Neural crest cell (in vitro differentiated cells): ENCODE measurements around the gene URB1. TPM values are rescaled to one million over a fixed set of nuclear protein-coding genes. Genes with fewer than 3 reads are reported as not detected.
A peak's percentile ranks its signal among the peaks of the same experiment; 100 is the strongest.

Experiments
- DNase-seq: peaks from one replicate; pipeline ENCODE4 v3.0.0; 2021; ENCODE audit warnings: low read depth, mixed read lengths, low spot score
- H3K27ac Mint-ChIP-seq: one replicate; pipeline ENCODE4 v1.8.0; 2021; ENCODE audit warnings: mild to moderate bottlenecking, mixed read lengths; ENCODE audit not compliant: unreplicated experiment
- H3K27me3 Mint-ChIP-seq: 2 replicates; pipeline ENCODE4 v1.8.0; 2021; ENCODE audit warnings: low read depth, mild to moderate bottlenecking, mixed read lengths
- H3K36me3 Mint-ChIP-seq: 2 replicates; pipeline ENCODE4 v1.8.0; 2021; ENCODE audit warnings: low read depth, mild to moderate bottlenecking, mixed read lengths
- H3K4me1 Mint-ChIP-seq: 2 replicates; pipeline ENCODE4 v1.8.0; 2021; ENCODE audit warnings: mixed read lengths
- H3K4me3 Mint-ChIP-seq: one replicate; pipeline ENCODE4 v1.8.0; 2021; ENCODE audit warnings: mild to moderate bottlenecking, mixed read lengths
- H3K9me3 Mint-ChIP-seq: 2 replicates; pipeline ENCODE4 v1.8.0; 2021; ENCODE audit warnings: mixed read lengths
- CTCF ChIP-seq: fragments of 200-600 bp; sonication (generic); conservative IDR thresholded peaks from 2 replicates; pipeline ENCODE4 v1.5.0; 2021; ENCODE audit warnings: antibody characterized with exemption, mild to moderate bottlenecking
- total RNA-seq: library from RNA; stranded (reverse); gene quantifications from 2 replicates; pipeline ENCODE4 v1.2.1, GENCODE V29; 2021

URB1 gene
- total RNA-seq, 1 donor from 2014 or later = 23.1 TPM

DNA sequence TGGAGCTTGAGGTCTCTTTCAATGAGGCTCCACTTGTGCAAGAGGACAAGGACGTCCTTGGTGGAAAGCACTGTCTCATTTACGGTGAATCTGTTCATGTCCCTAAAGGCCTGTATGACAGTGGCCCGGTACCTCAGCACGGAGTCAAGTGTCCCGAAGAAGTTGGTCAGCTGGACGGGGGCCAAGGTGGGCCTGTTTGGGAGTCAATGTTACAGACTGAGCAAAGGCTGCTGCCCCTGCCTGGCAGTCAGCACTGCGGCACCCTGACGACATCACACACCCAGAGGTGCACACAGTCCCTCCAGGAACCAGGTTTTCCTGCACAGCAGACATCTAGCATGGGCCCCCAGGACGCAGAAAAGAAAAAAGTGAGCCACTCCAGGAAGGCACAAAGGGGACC, 75.1 kb downstream of the URB1 start:
- H3K36me3 Mint-ChIP-seq = no peaks in the 10 kb centered on the region
- H3K27me3 Mint-ChIP-seq = no peaks in the 10 kb centered on the region
- H3K4me1 Mint-ChIP-seq = no peaks in the 10 kb centered on the region
- H3K4me3 Mint-ChIP-seq = no peak overlapping the region
- no peaks in the 10 kb centered on the region for H3K9me3 Mint-ChIP-seq
- TF ChIP-seq CTCF = no peak
- no peak for DNase-seq
- H3K27ac Mint-ChIP-seq = no peak overlapping the region

DNA sequence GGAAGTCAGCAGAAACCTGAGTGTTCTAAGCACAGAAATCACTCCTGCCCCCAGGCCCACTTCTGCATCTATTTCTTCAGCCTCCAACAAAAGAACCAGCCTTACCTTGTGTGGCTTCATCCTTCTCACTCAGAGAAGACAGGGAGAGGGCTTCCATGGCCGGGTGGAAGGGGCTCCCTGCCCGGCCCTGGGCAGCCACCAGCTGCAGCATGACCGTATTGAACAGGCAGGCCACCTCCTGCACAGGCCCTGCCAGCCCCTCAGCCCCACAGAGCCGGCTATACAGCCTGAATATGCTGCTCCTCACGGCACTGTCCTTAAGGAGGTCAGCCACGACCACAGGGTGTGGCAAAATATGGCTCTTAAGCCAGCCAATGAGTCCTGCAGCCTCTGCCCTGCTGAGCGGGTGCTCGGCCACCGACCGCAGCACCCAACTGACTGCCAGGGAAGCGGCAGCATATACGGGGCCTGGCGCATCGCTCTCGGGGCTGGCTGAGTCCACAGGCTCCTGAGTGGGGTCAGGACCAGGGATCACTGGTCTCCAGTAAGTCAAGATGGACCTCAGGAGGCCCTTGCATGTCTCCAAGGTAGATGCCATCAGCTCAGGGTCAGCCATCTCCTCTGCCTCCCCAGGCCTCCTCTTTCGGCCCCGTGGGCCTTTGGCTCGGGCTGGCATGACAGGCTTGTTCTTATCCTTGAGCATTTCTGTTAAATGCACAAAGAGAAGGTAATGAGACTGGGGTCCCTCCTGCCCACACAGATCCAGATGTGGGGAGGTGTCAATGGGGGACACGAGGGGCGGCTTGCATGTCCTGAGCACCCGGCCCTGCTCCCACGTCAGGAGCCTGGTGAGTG, 76.2 kb downstream of the URB1 start:
- no peak overlapping the region for H3K4me3 Mint-ChIP-seq
- no peak for DNase-seq
- no peaks in the 10 kb centered on the region for H3K27me3 Mint-ChIP-seq
- H3K36me3 Mint-ChIP-seq = no peaks in the 10 kb centered on the region
- no peak for TF ChIP-seq CTCF
- H3K9me3 Mint-ChIP-seq = no peaks in the 10 kb centered on the region
- no peaks in the 10 kb centered on the region for H3K4me1 Mint-ChIP-seq
- no peak overlapping the region for H3K27ac Mint-ChIP-seq

GRCh38 chr21:32315511-32316281, 77.1 kb downstream of the URB1 start:
- DNase-seq = no peak
- H3K27me3 Mint-ChIP-seq = no peaks in the 10 kb centered on the region
- no peaks in the 10 kb centered on the region for H3K36me3 Mint-ChIP-seq
- no peaks in the 10 kb centered on the region for H3K9me3 Mint-ChIP-seq
- H3K27ac Mint-ChIP-seq = no peak overlapping the region
- TF ChIP-seq CTCF = no peak
- peaks cover 4% of the 10 kb centered on the region for H3K4me1 Mint-ChIP-seq
- no peak overlapping the region for H3K4me3 Mint-ChIP-seq

DNA sequence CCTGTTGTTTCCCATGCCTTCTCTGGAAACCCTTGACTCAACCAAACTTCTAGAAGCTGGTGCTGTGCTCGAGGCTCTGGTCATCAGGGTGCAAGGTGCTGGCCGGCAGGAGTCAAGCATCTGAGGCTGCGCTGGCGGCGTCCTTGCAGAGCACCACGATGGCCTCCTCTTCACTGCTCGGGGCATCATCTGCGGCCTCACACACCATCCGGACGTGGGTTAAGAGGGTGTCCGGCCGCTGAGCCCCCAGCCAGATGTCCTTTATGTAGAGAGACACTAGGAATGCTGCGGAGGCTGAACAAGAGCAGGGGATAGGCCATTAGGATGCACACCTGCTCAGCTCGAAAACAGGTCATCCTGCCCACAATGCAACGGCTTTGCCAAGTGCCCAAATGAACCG, 78.0 kb downstream of the URB1 start:
- H3K27me3 Mint-ChIP-seq = no peaks in the 10 kb centered on the region
- no peak overlapping the region for H3K27ac Mint-ChIP-seq
- TF ChIP-seq CTCF = no peak
- H3K9me3 Mint-ChIP-seq = no peaks in the 10 kb centered on the region
- H3K4me3 Mint-ChIP-seq = no peak overlapping the region
- H3K36me3 Mint-ChIP-seq = no peaks in the 10 kb centered on the region
- H3K4me1 Mint-ChIP-seq = peaks cover 4% of the 10 kb centered on the region
- DNase-seq = no peak

- Mint-ChIP-seq H3K27ac (peak overlapping the region; percentile 50), H3K27me3 (no peaks in the 10 kb centered on the region), H3K9me3 (no peaks in the 10 kb centered on the region), H3K4me1 (peaks cover 4% of the 10 kb centered on the region), H3K36me3 (no peaks in the 10 kb centered on the region), H3K4me3 (no peak overlapping the region)
- DNase-seq = no peak
- TF ChIP-seq CTCF = no peak
These were observed 79.8 kb downstream of the URB1 start for GRCh38 chr21:32312976-32313375.
